ENCODE measurements around the gene NIT1. TPM values are rescaled to one million over a fixed set of nuclear protein-coding genes. Genes with fewer than 3 reads are reported as not detected.

Gene NIT1
- total and polyA plus RNA-seq, 9 of the 15 experiments (the other 6 are each of a cell fraction or from before 2014, with no cell fraction given): 18.4 to 76.0 (median 33.7) TPM

GRCh38 chr1:161082996-161083747 is 34.7 kb upstream of the NIT1 start (continued):
- TF ChIP-seq, protein P1, sequence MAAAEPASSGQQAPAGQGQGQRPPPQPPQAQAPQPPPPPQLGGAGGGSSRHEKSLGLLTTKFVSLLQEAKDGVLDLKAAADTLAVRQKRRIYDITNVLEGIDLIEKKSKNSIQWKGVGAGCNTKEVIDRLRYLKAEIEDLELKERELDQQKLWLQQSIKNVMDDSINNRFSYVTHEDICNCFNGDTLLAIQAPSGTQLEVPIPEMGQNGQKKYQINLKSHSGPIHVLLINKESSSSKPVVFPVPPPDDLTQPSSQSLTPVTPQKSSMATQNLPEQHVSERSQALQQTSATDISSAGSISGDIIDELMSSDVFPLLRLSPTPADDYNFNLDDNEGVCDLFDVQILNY (CRISPR knock-in tag; IDR thresholded peaks at IDR 0.05): no peak
- TF ChIP-seq TCFL5 (CRISPR knock-in tag; conservative IDR thresholded peaks at IDR 0.05) (no peak), ZNF395 (CRISPR knock-in tag; IDR thresholded peaks at IDR 0.05) (no peak; the same call in 1 of the 2 replicates), EGR1 (conservative IDR thresholded peaks at IDR 0.05) (no peak), ZNF586 (CRISPR knock-in tag; conservative IDR thresholded peaks at IDR 0.05) (no peak), MTF1 (CRISPR knock-in tag; IDR thresholded peaks at IDR 0.05; ENCODE audit: borderline replicate concordance) (no peak), ASH1L (IDR thresholded peaks at IDR 0.05; ENCODE audit: borderline replicate concordance, low read depth, partially characterized antibody) (no peak), MYBL2 (IDR thresholded peaks at IDR 0.05; ENCODE audit: low read depth) (no peak), MYBL2 (CRISPR knock-in tag; IDR thresholded peaks at IDR 0.05; ENCODE audit: borderline replicate concordance) (no peak), POLR3G (IDR thresholded peaks at IDR 0.05; ENCODE audit: extremely low read depth, insufficient read length, insufficient replicate concordance) (no peak), PML (IDR thresholded peaks at IDR 0.05; ENCODE audit: low read length) (no peak), ZNF436 (CRISPR knock-in tag; IDR thresholded peaks at IDR 0.05) (no peak), TEAD4 (IDR thresholded peaks at IDR 0.05; ENCODE audit: low read length) (no peak), TEAD4 (CRISPR knock-in tag; IDR thresholded peaks at IDR 0.05; ENCODE audit: borderline replicate concordance) (no peak), KDM4B (IDR thresholded peaks at IDR 0.05; ENCODE audit: borderline replicate concordance in 2 of 2, low read depth in 1 of 2) (no peak), SMAD4 (CRISPR knock-in tag; conservative IDR thresholded peaks at IDR 0.05) (peak; percentile 67; the same call in 1 of the 2 replicates)
- TF ChIP-seq, protein P2, sequence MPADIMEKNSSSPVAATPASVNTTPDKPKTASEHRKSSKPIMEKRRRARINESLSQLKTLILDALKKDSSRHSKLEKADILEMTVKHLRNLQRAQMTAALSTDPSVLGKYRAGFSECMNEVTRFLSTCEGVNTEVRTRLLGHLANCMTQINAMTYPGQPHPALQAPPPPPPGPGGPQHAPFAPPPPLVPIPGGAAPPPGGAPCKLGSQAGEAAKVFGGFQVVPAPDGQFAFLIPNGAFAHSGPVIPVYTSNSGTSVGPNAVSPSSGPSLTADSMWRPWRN (IDR thresholded peaks at IDR 0.05; ENCODE audit: low read depth): no peak
- TF ChIP-seq, protein P3, sequence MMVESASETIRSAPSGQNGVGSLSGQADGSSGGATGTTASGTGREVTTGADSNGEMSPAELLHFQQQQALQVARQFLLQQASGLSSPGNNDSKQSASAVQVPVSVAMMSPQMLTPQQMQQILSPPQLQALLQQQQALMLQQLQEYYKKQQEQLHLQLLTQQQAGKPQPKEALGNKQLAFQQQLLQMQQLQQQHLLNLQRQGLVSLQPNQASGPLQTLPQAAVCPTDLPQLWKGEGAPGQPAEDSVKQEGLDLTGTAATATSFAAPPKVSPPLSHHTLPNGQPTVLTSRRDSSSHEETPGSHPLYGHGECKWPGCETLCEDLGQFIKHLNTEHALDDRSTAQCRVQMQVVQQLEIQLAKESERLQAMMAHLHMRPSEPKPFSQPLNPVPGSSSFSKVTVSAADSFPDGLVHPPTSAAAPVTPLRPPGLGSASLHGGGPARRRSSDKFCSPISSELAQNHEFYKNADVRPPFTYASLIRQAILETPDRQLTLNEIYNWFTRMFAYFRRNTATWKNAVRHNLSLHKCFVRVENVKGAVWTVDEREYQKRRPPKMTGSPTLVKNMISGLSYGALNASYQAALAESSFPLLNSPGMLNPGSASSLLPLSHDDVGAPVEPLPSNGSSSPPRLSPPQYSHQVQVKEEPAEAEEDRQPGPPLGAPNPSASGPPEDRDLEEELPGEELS (CRISPR knock-in tag; IDR thresholded peaks at IDR 0.05; ENCODE audit: borderline replicate concordance): no peak
- TF ChIP-seq, protein P4, sequence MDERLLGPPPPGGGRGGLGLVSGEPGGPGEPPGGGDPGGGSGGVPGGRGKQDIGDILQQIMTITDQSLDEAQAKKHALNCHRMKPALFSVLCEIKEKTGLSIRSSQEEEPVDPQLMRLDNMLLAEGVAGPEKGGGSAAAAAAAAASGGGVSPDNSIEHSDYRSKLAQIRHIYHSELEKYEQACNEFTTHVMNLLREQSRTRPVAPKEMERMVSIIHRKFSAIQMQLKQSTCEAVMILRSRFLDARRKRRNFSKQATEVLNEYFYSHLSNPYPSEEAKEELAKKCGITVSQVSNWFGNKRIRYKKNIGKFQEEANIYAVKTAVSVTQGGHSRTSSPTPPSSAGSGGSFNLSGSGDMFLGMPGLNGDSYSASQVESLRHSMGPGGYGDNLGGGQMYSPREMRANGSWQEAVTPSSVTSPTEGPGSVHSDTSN (CRISPR knock-in tag; IDR thresholded peaks at IDR 0.05; ENCODE audit: low read depth): no peak
- TF ChIP-seq, protein P4 (tag; conservative IDR thresholded peaks at IDR 0.05; ENCODE audit: low read depth): no peak

Measured in K562 (cell line).